Transverse colon (tissue), 4 donors: Measurements from ENCODE around the gene ARHGEF10L. TPM values are rescaled to one million over a fixed set of nuclear protein-coding genes. Genes with fewer than 3 reads are reported as not detected.

Experiments used
- DNase-seq: peaks from one replicate; pipeline ENCODE4 v3.0.0-alpha.2; 2019
- H3K27ac ChIP-seq, 4 donors: fragments of 200-600 bp; sonication (generic); 2 replicates each; pipeline ENCODE4 v1.5.1; 2016 to 2018; ENCODE audit warnings: inconsistent platforms in 4 of 4
- H3K27me3 ChIP-seq: fragments of 200-600 bp; sonication (generic); 2 replicates; pipeline ENCODE4 v1.5.1; 2017; ENCODE audit warnings: inconsistent platforms
- H3K36me3 ChIP-seq, 4 donors: fragments of 200-600 bp; sonication (generic); 2 replicates each; pipeline ENCODE4 v1.5.1; 2017 to 2019; ENCODE audit warnings: inconsistent platforms in 4 of 4
- H3K4me1 ChIP-seq, 4 donors: fragments of 200-600 bp; sonication (generic); 2 replicates each; pipeline ENCODE4 v1.5.1; 2017 to 2020; ENCODE audit warnings: inconsistent platforms in 4 of 4
- H3K4me3 ChIP-seq, 4 donors: fragments of 200-600 bp; sonication (generic); 1 replicate in 1 of 4; 2 replicates in 3 of 4; pipeline versions ENCODE4 v1.5.1 to v1.6.1; 2017 to 2019; ENCODE audit warnings: inconsistent platforms in 4 of 4
- H3K9me3 ChIP-seq, 2 donors: fragments of 200-600 bp; sonication (generic); 2 replicates each; pipeline ENCODE4 v1.5.1; 2017 to 2019; ENCODE audit warnings: inconsistent platforms in 2 of 2
- EP300 ChIP-seq: sonication (generic); formaldehyde crosslinking; IDR thresholded peaks from one replicate; pipeline ENCODE4 v1.6.1; 2017; ENCODE audit warnings: antibody characterized with exemption, low read depth
- POLR2A ChIP-seq: fragments of 450-650 bp; IDR thresholded peaks from one replicate; pipeline ENCODE4 v1.6.1; 2016; ENCODE audit warnings: antibody characterized with exemption, mild to moderate bottlenecking, moderate library complexity
- POLR2AphosphoS5 ChIP-seq, 3 donors: sonication (generic); formaldehyde crosslinking; IDR thresholded peaks; one replicate each; pipeline ENCODE4 v1.6.1; 2016; ENCODE audit warnings: antibody characterized with exemption in 3 of 3
- WGBS, 2 donors: methylation state at CpG; one replicate each; pipeline ENCODE4 v1.1.5; 2018; ENCODE audit warnings: low coverage in 1 of 2; 5-methylcytosine and 5-hydroxymethylcytosine counted together
- in situ Hi-C, 4 donors: fragments of 200-750 bp; cut with MboI; loops; one replicate each; pipeline versions ENCODE4 v1.15.0 to v1.15.1; 2017; ENCODE audit warnings: low sequenced_read_pairs in 3 of 4, low pct_ligation_motif_present in 1 of 4, low pct_unique_long_range_greater_than_20kb in 1 of 4
- intact Hi-C: fragments of 100-400 bp; cut with DNase I; formaldehyde crosslinking; loops from one replicate; pipeline ENCODE4 v1.15.1; 2023; ENCODE audit warnings: low total_unique reads
- total RNA-seq, 4 donors: library from RNA; depleted of rRNA; stranded (reverse); fragments of >200 nt; gene quantifications; one replicate each; pipeline ENCODE4 v1.1.0, GENCODE V29; 2016
- TF ChIP-seq, protein P1 (sequence below), 5 experiments: fragments of 200-600 bp in 3 of 5; fragments of 450-650 bp in 2 of 5; sonication (generic) in 3 of 5; IDR thresholded peaks; 1 replicate in 2 of 5; 2 replicates in 3 of 5; pipeline ENCODE4 v1.5.1; 2016 to 2017; ENCODE audit warnings: antibody characterized with exemption in 5 of 5, inconsistent platforms in 3 of 5, mild to moderate bottlenecking in 2 of 5, moderate library complexity in 1 of 5

Gene ARHGEF10L
- total RNA-seq, 4 donors from 2014 or later = 115 to 326 (median 199) TPM

- peaks cover 0 to 64% (median 20%) of the 10 kb centered on the region in 4 donors for H3K36me3 ChIP-seq
- H3K27me3 ChIP-seq = no peaks in the 10 kb centered on the region
- H3K4me1 ChIP-seq = no peaks in the 10 kb centered on the region
- no peak overlapping the region for H3K4me3 ChIP-seq
- 79 to 83% methylated on average over 5 of the region's 5 CpGs for whole genome bisulfite sequencing, 2 donors
- no peaks in the 10 kb centered on the region for H3K9me3 ChIP-seq
- no peak for DNase-seq
- intact Hi-C loops (no loop called here), in situ Hi-C loops (no loop called here)
- TF ChIP-seq POLR2A (no peak), POLR2AphosphoS5 (IDR thresholded peaks at IDR 0.05) (no peak)
- TF ChIP-seq, protein P1, sequence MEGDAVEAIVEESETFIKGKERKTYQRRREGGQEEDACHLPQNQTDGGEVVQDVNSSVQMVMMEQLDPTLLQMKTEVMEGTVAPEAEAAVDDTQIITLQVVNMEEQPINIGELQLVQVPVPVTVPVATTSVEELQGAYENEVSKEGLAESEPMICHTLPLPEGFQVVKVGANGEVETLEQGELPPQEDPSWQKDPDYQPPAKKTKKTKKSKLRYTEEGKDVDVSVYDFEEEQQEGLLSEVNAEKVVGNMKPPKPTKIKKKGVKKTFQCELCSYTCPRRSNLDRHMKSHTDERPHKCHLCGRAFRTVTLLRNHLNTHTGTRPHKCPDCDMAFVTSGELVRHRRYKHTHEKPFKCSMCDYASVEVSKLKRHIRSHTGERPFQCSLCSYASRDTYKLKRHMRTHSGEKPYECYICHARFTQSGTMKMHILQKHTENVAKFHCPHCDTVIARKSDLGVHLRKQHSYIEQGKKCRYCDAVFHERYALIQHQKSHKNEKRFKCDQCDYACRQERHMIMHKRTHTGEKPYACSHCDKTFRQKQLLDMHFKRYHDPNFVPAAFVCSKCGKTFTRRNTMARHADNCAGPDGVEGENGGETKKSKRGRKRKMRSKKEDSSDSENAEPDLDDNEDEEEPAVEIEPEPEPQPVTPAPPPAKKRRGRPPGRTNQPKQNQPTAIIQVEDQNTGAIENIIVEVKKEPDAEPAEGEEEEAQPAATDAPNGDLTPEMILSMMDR (IDR thresholded peaks at IDR 0.05) = no peak
- no peak overlapping the region for H3K27ac ChIP-seq
Observed at GRCh38 chr1:17640393-17640792, 100.9 kb downstream of the ARHGEF10L start.

- no peak for DNase-seq
- Histone ChIP-seq H3K27me3 (no peaks in the 10 kb centered on the region), H3K4me1 (no peaks in the 10 kb centered on the region), H3K27ac (no peak overlapping the region), H3K4me3 (no peak overlapping the region), H3K9me3 (no peaks in the 10 kb centered on the region), H3K36me3 (peaks cover 0 to 58% (median 19%) of the 10 kb centered on the region in 4 donors)
- intact Hi-C loops (no loop called here), in situ Hi-C loops (no loop called here)
- TF ChIP-seq, protein P1 (IDR thresholded peaks at IDR 0.05) = no peak
- TF ChIP-seq POLR2AphosphoS5 (IDR thresholded peaks at IDR 0.05) (no peak), POLR2A (no peak), EP300 (no peak)
- WGBS, 2 donors = 86% methylated on average over 3 to 8 of the region's 8 CpGs
Observed at GRCh38 chr1:17640975-17641374, 101.5 kb downstream of the ARHGEF10L start.

DNA sequence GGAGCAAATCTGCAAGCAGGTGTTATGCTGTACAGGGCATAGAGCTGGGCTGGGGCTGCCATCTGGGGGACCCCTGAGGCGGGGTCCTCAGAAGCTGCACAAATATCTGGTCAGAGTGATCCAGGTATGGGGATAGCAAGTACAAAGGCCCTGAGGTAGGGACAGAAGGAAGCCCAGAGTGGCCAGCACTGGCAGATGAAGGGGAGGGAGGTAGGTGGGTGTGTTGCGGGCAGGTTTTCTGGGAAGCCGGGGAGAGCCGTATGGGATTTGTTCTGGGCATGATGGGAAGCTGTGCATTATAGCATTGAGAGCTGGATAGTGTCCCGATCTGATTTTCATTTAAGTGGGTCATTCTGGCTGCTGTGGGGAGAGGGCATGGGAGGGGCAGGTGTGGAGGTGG is 102.7 kb downstream of the ARHGEF10L start:
- H3K9me3 ChIP-seq = no peaks in the 10 kb centered on the region
- in situ Hi-C loops = no loop called here
- no peak for DNase-seq
- WGBS, 2 donors = 70 to 89% methylated on average over 2 to 5 of the region's 5 CpGs
- no peak overlapping the region for H3K4me3 ChIP-seq
- H3K36me3 ChIP-seq = peaks cover 0 to 47% (median 17%) of the 10 kb centered on the region in 4 donors
- TF ChIP-seq POLR2AphosphoS5 (IDR thresholded peaks at IDR 0.05) = no peak
- no peak for TF ChIP-seq POLR2A
- TF ChIP-seq, protein P1 (IDR thresholded peaks at IDR 0.05) = no peak
- no peak for TF ChIP-seq EP300
- no peaks in the 10 kb centered on the region for H3K27me3 ChIP-seq
- no peaks in the 10 kb centered on the region for H3K4me1 ChIP-seq
- H3K27ac ChIP-seq = no peak overlapping the region
- intact Hi-C loops = no loop called here

GRCh38 chr1:17642943-17643342 is 103.4 kb downstream of the ARHGEF10L start:
- H3K4me1 ChIP-seq = no peaks in the 10 kb centered on the region
- H3K9me3 ChIP-seq = no peaks in the 10 kb centered on the region
- no peak overlapping the region for H3K27ac ChIP-seq
- no peaks in the 10 kb centered on the region for H3K27me3 ChIP-seq
- intact Hi-C loops = no loop called here
- DNase-seq = no peak
- TF ChIP-seq POLR2AphosphoS5 (IDR thresholded peaks at IDR 0.05) = no peak
- TF ChIP-seq, protein P1 (IDR thresholded peaks at IDR 0.05) = no peak
- no peak for TF ChIP-seq EP300
- TF ChIP-seq POLR2A = no peak
- no peak overlapping the region for H3K4me3 ChIP-seq
- 86 to 93% methylated on average over 1 to 3 of the region's 3 CpGs for WGBS, 2 donors
- H3K36me3 ChIP-seq = peaks cover 0 to 41% (median 13%) of the 10 kb centered on the region in 4 donors
- in situ Hi-C loops = no loop called here
